ENCODE data around the gene LYRM9. TPM values are rescaled to one million over a fixed set of nuclear protein-coding genes. Genes with fewer than 3 reads are reported as not detected.

The LYRM9 gene
- total and polyA plus RNA-seq, 2 donors (not counting 1 experiment from before 2014, with no cell fraction given), result 9.7 to 13.7 TPM

GRCh38 chr17:27937025-27937546 is 43.9 kb upstream of the LYRM9 start:
- no peak for DNase-seq (ENCODE audit: low read depth in 2 of 2)
- TF ChIP-seq EZH2 (IDR thresholded peaks at IDR 0.05; ENCODE audit: low read length, missing control alignments), result no peak
- TF ChIP-seq CTCF (conservative IDR thresholded peaks at IDR 0.05 in 1 of 2, IDR thresholded peaks at IDR 0.05 in 1 of 2; ENCODE audit: low read depth in 1 of 2, low read length in 2 of 2), result no peak
- Histone ChIP-seq H2AFZ (ENCODE audit: low read length) (no peak overlapping the region), H3K9ac (ENCODE audit: insufficient read depth, low read length) (no peak overlapping the region), H3K4me2 (ENCODE audit: extremely low read depth, insufficient read depth, low read length) (no peak overlapping the region), H3K9me3 (ENCODE audit: control insufficient read depth, insufficient read depth, low read depth, low read length) (no peaks in the 10 kb centered on the region), H4K20me1 (ENCODE audit: control insufficient read depth, extremely low read depth, insufficient read depth, low read length) (no peaks in the 10 kb centered on the region), H3K4me3 (replicated peaks in 1 of 4; ENCODE audit: control extremely low read depth in 1 of 4, insufficient read depth in 1 of 4, low read depth in 3 of 4, low read length in 4 of 4) (no peak overlapping the region), H3K4me1 (ENCODE audit: control insufficient read depth, extremely low read depth, insufficient read depth, low read length) (no peaks in the 10 kb centered on the region), H3K27ac (ENCODE audit: insufficient read depth, low read length) (no peak overlapping the region), H3K27me3 (ENCODE audit: control insufficient read depth, insufficient read depth, low read length) (peaks cover 3% of the 10 kb centered on the region), H3K36me3 (ENCODE audit: control insufficient read depth, insufficient read depth, low read length) (no peaks in the 10 kb centered on the region), H3K79me2 (ENCODE audit: control insufficient read depth, insufficient read depth, low read length) (no peaks in the 10 kb centered on the region)

GRCh38 chr17:27930000-27930399 is 36.8 kb upstream of the LYRM9 start:
- Histone ChIP-seq H3K27ac (ENCODE audit: insufficient read depth, low read length) (no peak overlapping the region), H3K4me1 (ENCODE audit: control insufficient read depth, extremely low read depth, insufficient read depth, low read length) (no peaks in the 10 kb centered on the region), H4K20me1 (ENCODE audit: control insufficient read depth, extremely low read depth, insufficient read depth, low read length) (no peaks in the 10 kb centered on the region), H2AFZ (ENCODE audit: low read length) (no peak overlapping the region), H3K4me2 (ENCODE audit: extremely low read depth, insufficient read depth, low read length) (no peak overlapping the region), H3K36me3 (ENCODE audit: control insufficient read depth, insufficient read depth, low read length) (no peaks in the 10 kb centered on the region), H3K4me3 (replicated peaks in 1 of 4; ENCODE audit: control extremely low read depth in 1 of 4, insufficient read depth in 1 of 4, low read depth in 3 of 4, low read length in 4 of 4) (no peak overlapping the region), H3K27me3 (ENCODE audit: control insufficient read depth, insufficient read depth, low read length) (peaks cover 3% of the 10 kb centered on the region), H3K79me2 (ENCODE audit: control insufficient read depth, insufficient read depth, low read length) (no peaks in the 10 kb centered on the region), H3K9me3 (ENCODE audit: control insufficient read depth, insufficient read depth, low read depth, low read length) (no peaks in the 10 kb centered on the region), H3K9ac (ENCODE audit: insufficient read depth, low read length) (no peak overlapping the region)
- DNase-seq (ENCODE audit: low read depth in 2 of 2), result peak in 1 of 2 donors; percentile 17
- no peak for TF ChIP-seq EZH2 (IDR thresholded peaks at IDR 0.05; ENCODE audit: low read length, missing control alignments)
- no peak for TF ChIP-seq CTCF (conservative IDR thresholded peaks at IDR 0.05 in 1 of 2, IDR thresholded peaks at IDR 0.05 in 1 of 2; ENCODE audit: low read depth in 1 of 2, low read length in 2 of 2)

DNA sequence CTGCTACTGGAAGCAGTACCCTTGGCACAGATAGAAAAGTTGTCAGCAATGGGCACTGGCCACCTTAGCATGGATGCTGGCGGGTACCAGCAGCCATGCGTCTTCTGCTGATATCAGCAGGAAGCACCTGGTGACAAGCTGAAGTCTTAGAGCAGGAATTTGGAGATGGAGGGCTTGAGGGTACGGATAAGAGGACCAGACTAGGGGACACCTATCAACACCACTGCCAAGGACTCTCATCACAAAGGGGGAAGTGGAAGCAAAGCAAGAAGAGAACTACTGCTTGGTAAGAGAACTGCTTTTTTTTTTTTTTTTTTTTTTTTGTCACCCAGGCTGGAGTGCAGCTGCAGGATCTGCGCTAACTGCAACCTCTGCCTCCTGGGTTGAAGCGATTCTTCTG is 35.4 kb upstream of the LYRM9 start:
- H4K20me1 ChIP-seq (ENCODE audit: control insufficient read depth, extremely low read depth, insufficient read depth, low read length), result no peaks in the 10 kb centered on the region
- H3K4me2 ChIP-seq (ENCODE audit: extremely low read depth, insufficient read depth, low read length), result no peak overlapping the region
- H3K4me1 ChIP-seq (ENCODE audit: control insufficient read depth, extremely low read depth, insufficient read depth, low read length), result no peaks in the 10 kb centered on the region
- no peak overlapping the region for H3K4me3 ChIP-seq (replicated peaks in 1 of 4; ENCODE audit: control extremely low read depth in 1 of 4, insufficient read depth in 1 of 4, low read depth in 3 of 4, low read length in 4 of 4)
- no peak overlapping the region for H2AFZ ChIP-seq (ENCODE audit: low read length)
- H3K9me3 ChIP-seq (ENCODE audit: control insufficient read depth, insufficient read depth, low read depth, low read length), result no peaks in the 10 kb centered on the region
- H3K9ac ChIP-seq (ENCODE audit: insufficient read depth, low read length), result no peak overlapping the region
- no peaks in the 10 kb centered on the region for H3K79me2 ChIP-seq (ENCODE audit: control insufficient read depth, insufficient read depth, low read length)
- H3K36me3 ChIP-seq (ENCODE audit: control insufficient read depth, insufficient read depth, low read length), result no peaks in the 10 kb centered on the region
- TF ChIP-seq CTCF (conservative IDR thresholded peaks at IDR 0.05 in 1 of 2, IDR thresholded peaks at IDR 0.05 in 1 of 2; ENCODE audit: low read depth in 1 of 2, low read length in 2 of 2) (no peak), EZH2 (IDR thresholded peaks at IDR 0.05; ENCODE audit: low read length, missing control alignments) (no peak)
- DNase-seq (ENCODE audit: low read depth in 2 of 2), result no peak
- H3K27ac ChIP-seq (ENCODE audit: insufficient read depth, low read length), result no peak overlapping the region
- H3K27me3 ChIP-seq (ENCODE audit: control insufficient read depth, insufficient read depth, low read length), result peaks cover 3% of the 10 kb centered on the region
